Prostate gland (tissue), 2 donors: ENCODE data around the gene SENP8. TPM values are rescaled to one million over a fixed set of nuclear protein-coding genes. Genes with fewer than 3 reads are reported as not detected.

Experiments
- DNase-seq: peaks from one replicate; pipeline ENCODE4 v3.0.0-alpha.2; 2019; ENCODE audit warnings: low spot score
- H3K27ac ChIP-seq, 2 donors: fragments of 200-600 bp; sonication (generic); 2 replicates each; pipeline ENCODE4 v1.5.1; 2017 to 2019
- H3K27me3 ChIP-seq: fragments of 200-600 bp; sonication (generic); replicated peaks from 2 replicates; pipeline ENCODE4 v1.5.1; 2019; ENCODE audit not compliant: insufficient read depth
- H3K36me3 ChIP-seq, 2 donors: fragments of 200-600 bp; sonication (generic); 1 replicate in 1 of 2; 2 replicates in 1 of 2; pipeline versions ENCODE4 v1.5.1 to v1.8.1; 2017 to 2019
- H3K4me1 ChIP-seq: fragments of 200-600 bp; sonication (generic); replicated peaks from 2 replicates; pipeline ENCODE4 v1.5.1; 2019
- H3K4me3 ChIP-seq, 2 donors: fragments of 200-600 bp; sonication (generic); 2 replicates each; pipeline ENCODE4 v1.5.1; 2017 to 2019
- H3K9me3 ChIP-seq: fragments of 200-600 bp; sonication (generic); 2 replicates; pipeline ENCODE4 v1.5.1; 2017
- POLR2A ChIP-seq: fragments of 450-650 bp; IDR thresholded peaks from one replicate; pipeline ENCODE4 v1.6.1; 2016; ENCODE audit warnings: antibody characterized with exemption, mild to moderate bottlenecking
- POLR2AphosphoS5 ChIP-seq: sonication (generic); formaldehyde crosslinking; IDR thresholded peaks from one replicate; pipeline ENCODE4 v1.6.1; 2017; ENCODE audit warnings: antibody characterized with exemption
- WGBS: methylation state at CpG from one replicate; pipeline ENCODE4 v1.1.5; 2018; 5-methylcytosine and 5-hydroxymethylcytosine counted together
- intact Hi-C: fragments of 100-400 bp; cut with DNase I; formaldehyde crosslinking; loops from one replicate; pipeline ENCODE4 v1.14.2; 2022
- total RNA-seq, 2 donors: library from RNA; depleted of rRNA; stranded (reverse); fragments of >200 nt; gene quantifications; one replicate each; pipeline ENCODE4 v1.1.0, GENCODE V29; 2016
- TF ChIP-seq, protein P1 (sequence below), 4 experiments: fragments of 200-600 bp in 2 of 4; fragments of 450-650 bp in 2 of 4; sonication (generic) in 2 of 4; IDR thresholded peaks; 1 replicate in 3 of 4; 2 replicates in 1 of 4; pipeline ENCODE4 v1.5.1; 2016 to 2019; ENCODE audit warnings: antibody characterized with exemption in 4 of 4, mild to moderate bottlenecking in 2 of 4, moderate library complexity in 2 of 4

Gene SENP8
- total RNA-seq, 2 donors from 2014 or later, result 3.3 to 5.9 TPM

- H3K4me1 ChIP-seq, result no peaks in the 10 kb centered on the region
- WGBS, result 34% methylated on average over 2 of the region's 2 CpGs
- DNase-seq, result no peak
- no peak overlapping the region for H3K27ac ChIP-seq
- no peak overlapping the region for H3K4me3 ChIP-seq
- TF ChIP-seq POLR2AphosphoS5, result no peak
- no peak for TF ChIP-seq POLR2A
- TF ChIP-seq, protein P1, sequence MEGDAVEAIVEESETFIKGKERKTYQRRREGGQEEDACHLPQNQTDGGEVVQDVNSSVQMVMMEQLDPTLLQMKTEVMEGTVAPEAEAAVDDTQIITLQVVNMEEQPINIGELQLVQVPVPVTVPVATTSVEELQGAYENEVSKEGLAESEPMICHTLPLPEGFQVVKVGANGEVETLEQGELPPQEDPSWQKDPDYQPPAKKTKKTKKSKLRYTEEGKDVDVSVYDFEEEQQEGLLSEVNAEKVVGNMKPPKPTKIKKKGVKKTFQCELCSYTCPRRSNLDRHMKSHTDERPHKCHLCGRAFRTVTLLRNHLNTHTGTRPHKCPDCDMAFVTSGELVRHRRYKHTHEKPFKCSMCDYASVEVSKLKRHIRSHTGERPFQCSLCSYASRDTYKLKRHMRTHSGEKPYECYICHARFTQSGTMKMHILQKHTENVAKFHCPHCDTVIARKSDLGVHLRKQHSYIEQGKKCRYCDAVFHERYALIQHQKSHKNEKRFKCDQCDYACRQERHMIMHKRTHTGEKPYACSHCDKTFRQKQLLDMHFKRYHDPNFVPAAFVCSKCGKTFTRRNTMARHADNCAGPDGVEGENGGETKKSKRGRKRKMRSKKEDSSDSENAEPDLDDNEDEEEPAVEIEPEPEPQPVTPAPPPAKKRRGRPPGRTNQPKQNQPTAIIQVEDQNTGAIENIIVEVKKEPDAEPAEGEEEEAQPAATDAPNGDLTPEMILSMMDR (IDR thresholded peaks at IDR 0.05), result no peak
- H3K27me3 ChIP-seq, result no peaks in the 10 kb centered on the region
- no peaks in the 10 kb centered on the region for H3K36me3 ChIP-seq
- no peaks in the 10 kb centered on the region for H3K9me3 ChIP-seq
- intact Hi-C loops, result no loop called here
These were observed 17.5 kb downstream of the SENP8 start for GRCh38 chr15:72135719-72136118.

- H3K27me3 ChIP-seq, result no peaks in the 10 kb centered on the region
- DNase-seq, result peak; percentile 29
- H3K4me3 ChIP-seq, result no peak overlapping the region
- TF ChIP-seq, protein P1 (IDR thresholded peaks at IDR 0.05), result no peak
- TF ChIP-seq POLR2A (no peak), POLR2AphosphoS5 (peak; percentile 49)
- H3K9me3 ChIP-seq, result no peaks in the 10 kb centered on the region
- no peaks in the 10 kb centered on the region for H3K36me3 ChIP-seq
- intact Hi-C loops, result no loop called here
- H3K27ac ChIP-seq, result no peak overlapping the region
- 53% methylated on average over 4 of the region's 4 CpGs for WGBS
- H3K4me1 ChIP-seq, result no peaks in the 10 kb centered on the region
These were observed 18.2 kb downstream of the SENP8 start for GRCh38 chr15:72136170-72137051.

DNA sequence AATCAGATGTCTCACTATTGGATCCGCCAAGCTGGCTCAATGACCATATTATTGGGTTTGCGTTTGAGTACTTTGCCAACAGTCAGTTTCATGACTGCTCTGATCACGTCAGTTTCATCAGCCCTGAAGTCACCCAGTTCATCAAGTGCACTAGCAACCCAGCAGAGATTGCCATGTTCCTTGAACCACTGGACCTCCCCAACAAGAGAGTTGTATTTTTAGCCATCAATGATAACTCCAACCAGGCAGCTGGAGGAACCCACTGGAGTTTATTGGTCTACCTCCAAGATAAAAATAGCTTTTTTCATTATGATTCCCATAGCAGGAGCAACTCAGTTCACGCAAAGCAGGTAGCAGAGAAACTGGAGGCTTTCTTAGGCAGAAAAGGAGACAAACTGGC, 21.5 kb downstream of the SENP8 start:
- no peak for TF ChIP-seq POLR2A
- TF ChIP-seq, protein P1 (IDR thresholded peaks at IDR 0.05), result no peak
- TF ChIP-seq POLR2AphosphoS5, result no peak
- no peaks in the 10 kb centered on the region for H3K27me3 ChIP-seq
- no peaks in the 10 kb centered on the region for H3K9me3 ChIP-seq
- H3K36me3 ChIP-seq, result no peaks in the 10 kb centered on the region
- no peak overlapping the region for H3K4me3 ChIP-seq
- H3K27ac ChIP-seq, result no peak overlapping the region
- WGBS, result 98% methylated on average over 4 of the region's 4 CpGs
- no peak for DNase-seq
- intact Hi-C loops, result no loop called here
- no peaks in the 10 kb centered on the region for H3K4me1 ChIP-seq

GRCh38 chr15:72140088-72140487, 21.9 kb downstream of the SENP8 start:
- Histone ChIP-seq H3K27me3 (no peaks in the 10 kb centered on the region), H3K4me1 (no peaks in the 10 kb centered on the region), H3K9me3 (no peaks in the 10 kb centered on the region), H3K27ac (no peak overlapping the region), H3K36me3 (no peaks in the 10 kb centered on the region), H3K4me3 (no peak overlapping the region)
- intact Hi-C loops, result no loop called here
- DNase-seq, result no peak
- TF ChIP-seq, protein P1 (IDR thresholded peaks at IDR 0.05), result no peak
- TF ChIP-seq POLR2A (no peak), POLR2AphosphoS5 (no peak)
- WGBS, result 90% methylated on average over 3 of the region's 3 CpGs
